Activated CD4-positive, alpha-beta memory T cell treated with anti-CD3 and anti-CD28 coated beads, Interleukin-2, amount 10 ng/mL, durations not matched to agents 7 days and 5 days (primary cell): ENCODE data around the gene TRAPPC11. TPM values are rescaled to one million over a fixed set of nuclear protein-coding genes. Genes with fewer than 3 reads are reported as not detected.

Source experiments
- CTCF ChIA-PET: fragments of 350-600 bp; sonication (Branson Sonifier 250); formaldehyde crosslinking; loops from one replicate; lab custom pipeline; 2021; ENCODE audit warnings: antibody characterized with exemption, inconsistent platforms; lab: Charles Lee
- POLR2A ChIA-PET: fragments of 350-600 bp; sonication (Branson Sonifier 250); formaldehyde crosslinking; loops from one replicate; lab custom pipeline; 2021; ENCODE audit warnings: antibody characterized with exemption; lab: Charles Lee
- DNase-seq: peaks from one replicate; pipeline ENCODE4 v3.0.0-alpha.2; 2020
- H3K27ac Mint-ChIP-seq: one replicate; pipeline ENCODE4 v1.8.0; 2021; ENCODE audit warnings: mild to moderate bottlenecking, mixed read lengths
- H3K27me3 Mint-ChIP-seq: one replicate; pipeline ENCODE4 v1.8.0; 2021; ENCODE audit warnings: mixed read lengths
- H3K36me3 Mint-ChIP-seq: one replicate; pipeline ENCODE4 v1.8.0; 2021; ENCODE audit warnings: low read depth, mixed read lengths
- H3K4me1 Mint-ChIP-seq: one replicate; pipeline ENCODE4 v1.8.0; 2021; ENCODE audit warnings: mixed read lengths
- H3K4me3 Mint-ChIP-seq: one replicate; pipeline ENCODE4 v1.8.0; 2021; ENCODE audit warnings: mild to moderate bottlenecking, mixed read lengths
- H3K9me3 Mint-ChIP-seq: one replicate; pipeline ENCODE4 v1.8.0; 2021; ENCODE audit warnings: mixed read lengths
- total RNA-seq, 2 experiments: library from RNA; stranded (reverse); gene quantifications; one replicate each; pipeline ENCODE4 v1.2.3, GENCODE V29; 2021

Gene TRAPPC11
- total RNA-seq, 2 experiments from 2014 or later: 29.7 to 36.1 TPM

GRCh38 chr4:183627979-183628588 is 31.0 kb upstream of the TRAPPC11 start:
- H3K27ac Mint-ChIP-seq: no peak overlapping the region
- CTCF ChIA-PET: no interaction called here

GRCh38 chr4:183631577-183632198 is 27.4 kb upstream of the TRAPPC11 start:
- CTCF ChIA-PET: no interaction called here
- DNase-seq: no peak
- Mint-ChIP-seq H3K27ac (no peak overlapping the region), H3K4me3 (no peak overlapping the region), H3K36me3 (no peaks in the 10 kb centered on the region), H3K27me3 (peaks cover 1% of the 10 kb centered on the region), H3K4me1 (peaks cover 7% of the 10 kb centered on the region), H3K9me3 (no peaks in the 10 kb centered on the region)
- POLR2A ChIA-PET: no interaction called here

More at GRCh38 chr4:183627979-183628588, 31.0 kb upstream of the TRAPPC11 start:
- Mint-ChIP-seq H3K36me3 (no peaks in the 10 kb centered on the region), H3K9me3 (no peaks in the 10 kb centered on the region), H3K4me1 (no peaks in the 10 kb centered on the region), H3K4me3 (no peak overlapping the region), H3K27me3 (no peaks in the 10 kb centered on the region)
- no peak for DNase-seq
- POLR2A ChIA-PET: no interaction called here

- Mint-ChIP-seq H3K36me3 (no peaks in the 10 kb centered on the region), H3K9me3 (no peaks in the 10 kb centered on the region), H3K4me3 (no peak overlapping the region), H3K27me3 (peaks cover 1% of the 10 kb centered on the region), H3K27ac (no peak overlapping the region), H3K4me1 (peaks cover 16% of the 10 kb centered on the region)
- POLR2A ChIA-PET: no interaction called here
- CTCF ChIA-PET: interaction anchor here (0.6 to 1.5 kb wide), 2 partner anchors 9 to 20 kb away, joined by 3 to 4 read pairs; no protein-coding TSS in a partner anchor
- DNase-seq: no peak
Measured at GRCh38 chr4:183632689-183633088, 26.4 kb upstream of the TRAPPC11 start.

- Mint-ChIP-seq H3K27ac (no peak overlapping the region), H3K36me3 (no peaks in the 10 kb centered on the region), H3K4me3 (no peak overlapping the region), H3K27me3 (peaks cover 1% of the 10 kb centered on the region), H3K4me1 (peaks cover 17% of the 10 kb centered on the region), H3K9me3 (no peaks in the 10 kb centered on the region)
- CTCF ChIA-PET: interaction anchor here (0.6 to 1.5 kb wide), 2 partner anchors 10 to 19 kb away, joined by 3 to 4 read pairs; no protein-coding TSS in a partner anchor
- no peak for DNase-seq
- POLR2A ChIA-PET: no interaction called here
Measured at GRCh38 chr4:183633476-183634400, 25.4 kb upstream of the TRAPPC11 start.

- Mint-ChIP-seq H3K4me3 (no peak overlapping the region), H3K9me3 (no peaks in the 10 kb centered on the region), H3K4me1 (peaks cover 17% of the 10 kb centered on the region), H3K36me3 (no peaks in the 10 kb centered on the region), H3K27me3 (peaks cover 1% of the 10 kb centered on the region), H3K27ac (no peak overlapping the region)
- ChIA-PET CTCF (interaction anchor here (1.4 kb wide), 1 partner anchor 12 kb away, joined by 3 read pairs; no protein-coding TSS in a partner anchor), POLR2A (interaction anchor here (3.1 kb wide), 1 partner anchor 25 kb away, joined by 11 read pairs; the partner anchor contains the start of genes RWDD4 and TRAPPC11)
- no peak for DNase-seq
Measured at GRCh38 chr4:183635321-183635720, 23.8 kb upstream of the TRAPPC11 start.

GRCh38 chr4:183635741-183636140 is 23.4 kb upstream of the TRAPPC11 start:
- H3K27ac Mint-ChIP-seq: no peak overlapping the region
- no peaks in the 10 kb centered on the region for H3K9me3 Mint-ChIP-seq
- no peaks in the 10 kb centered on the region for H3K36me3 Mint-ChIP-seq
- peaks cover 17% of the 10 kb centered on the region for H3K4me1 Mint-ChIP-seq
- H3K4me3 Mint-ChIP-seq: no peak overlapping the region
- H3K27me3 Mint-ChIP-seq: peaks cover 1% of the 10 kb centered on the region
- no peak for DNase-seq
- ChIA-PET POLR2A (interaction anchor here (3.1 kb wide), 1 partner anchor 24 kb away, joined by 11 read pairs; the partner anchor contains the start of genes RWDD4 and TRAPPC11), CTCF (interaction anchor here (1.4 kb wide), 1 partner anchor 13 kb away, joined by 3 read pairs; no protein-coding TSS in a partner anchor)

GRCh38 chr4:183636503-183636902 is 22.6 kb upstream of the TRAPPC11 start:
- POLR2A ChIA-PET: interaction anchor here (1.2 to 3.1 kb wide), 3 partner anchors 10 to 133 kb away, joined by 4 to 11 read pairs (median 5); partner anchors contain the start of genes RWDD4 and TRAPPC11
- H3K4me1 Mint-ChIP-seq: peaks cover 17% of the 10 kb centered on the region
- no peak for DNase-seq
- H3K4me3 Mint-ChIP-seq: no peak overlapping the region
- H3K27me3 Mint-ChIP-seq: peaks cover 1% of the 10 kb centered on the region
- peaks cover 4% of the 10 kb centered on the region for H3K36me3 Mint-ChIP-seq
- H3K27ac Mint-ChIP-seq: no peak overlapping the region
- CTCF ChIA-PET: interaction anchor here (1.4 kb wide), 1 partner anchor 13 kb away, joined by 3 read pairs; no protein-coding TSS in a partner anchor
- H3K9me3 Mint-ChIP-seq: no peaks in the 10 kb centered on the region

- no peak overlapping the region for H3K27ac Mint-ChIP-seq
- ChIA-PET CTCF (no interaction called here), POLR2A (interaction anchor here (1.2 to 3.1 kb wide), 3 partner anchors 10 to 133 kb away, joined by 4 to 11 read pairs (median 5); partner anchors contain the start of genes RWDD4 and TRAPPC11)
- no peaks in the 10 kb centered on the region for H3K9me3 Mint-ChIP-seq
- H3K4me3 Mint-ChIP-seq: no peak overlapping the region
- H3K27me3 Mint-ChIP-seq: peaks cover 1% of the 10 kb centered on the region
- H3K36me3 Mint-ChIP-seq: peaks cover 6% of the 10 kb centered on the region
- DNase-seq: no peak
- peaks cover 17% of the 10 kb centered on the region for H3K4me1 Mint-ChIP-seq
Measured at GRCh38 chr4:183636923-183637322, 22.2 kb upstream of the TRAPPC11 start.

GRCh38 chr4:183637461-183637860 is 21.6 kb upstream of the TRAPPC11 start:
- Mint-ChIP-seq H3K4me3 (no peak overlapping the region), H3K4me1 (peaks cover 17% of the 10 kb centered on the region), H3K9me3 (no peaks in the 10 kb centered on the region), H3K27ac (no peak overlapping the region), H3K36me3 (peaks cover 9% of the 10 kb centered on the region), H3K27me3 (peaks cover 1% of the 10 kb centered on the region)
- ChIA-PET CTCF (no interaction called here), POLR2A (interaction anchor here (1.2 to 3.1 kb wide), 3 partner anchors 9 to 134 kb away, joined by 4 to 11 read pairs (median 5); partner anchors contain the start of genes RWDD4 and TRAPPC11)
- no peak for DNase-seq

GRCh38 chr4:183638436-183638835 is 20.7 kb upstream of the TRAPPC11 start:
- H3K27me3 Mint-ChIP-seq: peaks cover 1% of the 10 kb centered on the region
- H3K4me3 Mint-ChIP-seq: no peak overlapping the region
- no peaks in the 10 kb centered on the region for H3K9me3 Mint-ChIP-seq
- no peak for DNase-seq
- H3K27ac Mint-ChIP-seq: no peak overlapping the region
- ChIA-PET CTCF (no interaction called here), POLR2A (no interaction called here)
- H3K4me1 Mint-ChIP-seq: peaks cover 16% of the 10 kb centered on the region
- H3K36me3 Mint-ChIP-seq: peaks cover 10% of the 10 kb centered on the region

- DNase-seq: no peak
- Mint-ChIP-seq H3K9me3 (no peaks in the 10 kb centered on the region), H3K4me3 (no peak overlapping the region), H3K27ac (no peak overlapping the region), H3K4me1 (peaks cover 12% of the 10 kb centered on the region), H3K27me3 (peaks cover 1% of the 10 kb centered on the region), H3K36me3 (peaks cover 16% of the 10 kb centered on the region)
- ChIA-PET POLR2A (no interaction called here), CTCF (no interaction called here)
Measured at GRCh38 chr4:183639291-183639690, 19.8 kb upstream of the TRAPPC11 start.

- Mint-ChIP-seq H3K4me3 (no peak overlapping the region), H3K4me1 (no peaks in the 10 kb centered on the region), H3K9me3 (no peaks in the 10 kb centered on the region), H3K36me3 (peaks cover 24% of the 10 kb centered on the region), H3K27ac (no peak overlapping the region), H3K27me3 (no peaks in the 10 kb centered on the region)
- no peak for DNase-seq
- ChIA-PET CTCF (no interaction called here), POLR2A (interaction anchor here (1.4 kb wide), 1 partner anchor 142 kb away, joined by 5 read pairs; no protein-coding TSS in a partner anchor)
Measured at GRCh38 chr4:183645326-183645725, 13.8 kb upstream of the TRAPPC11 start.
